Heart right ventricle (tissue), 16 donors: Measurements from ENCODE around the gene PINK1. TPM values are rescaled to one million over a fixed set of nuclear protein-coding genes. Genes with fewer than 3 reads are reported as not detected.

Experiments used
- ATAC-seq, 8 donors: fragments of 200-7000 bp; cut with Tn5 transposase; one replicate each; pipeline ENCODE4 v1.9.1; 2020; ENCODE audit warnings: mild to moderate bottlenecking in 8 of 8, moderate library complexity in 8 of 8, moderate number of reproducible peaks in 1 of 8
- DNase-seq, 2 donors: peaks; one replicate each; pipeline ENCODE4 v3.0.0-alpha.2; 2020
- H3K27ac ChIP-seq, 10 donors: fragments of 200-600 bp; sonication (generic) in 2 of 10; one replicate each; pipeline versions ENCODE4 v1.5.0 to v1.8.0; 2020 to 2022; ENCODE audit warnings: mild to moderate bottlenecking in 3 of 10
- H3K27me3 ChIP-seq, 7 donors: fragments of 200-600 bp; one replicate each; pipeline ENCODE4 v1.8.0; 2021 to 2022; ENCODE audit warnings: mild to moderate bottlenecking in 2 of 7
- H3K36me3 ChIP-seq, 9 donors: fragments of 200-600 bp; sonication (generic) in 1 of 9; one replicate each; pipeline versions ENCODE4 v1.5.0 to v1.8.0; 2020 to 2022; ENCODE audit warnings: mild to moderate bottlenecking in 2 of 9
- H3K4me1 ChIP-seq, 9 donors: fragments of 200-600 bp; sonication (generic) in 1 of 9; one replicate each; pipeline versions ENCODE4 v1.5.0 to v1.8.0; 2020 to 2022; ENCODE audit warnings: mild to moderate bottlenecking in 4 of 9
- H3K4me3 ChIP-seq, 10 donors: fragments of 200-600 bp; sonication (generic) in 2 of 10; one replicate each; pipeline versions ENCODE4 v1.5.0 to v1.8.0; 2020 to 2022; ENCODE audit warnings: mild to moderate bottlenecking in 7 of 10, moderate library complexity in 2 of 10
- H3K9me3 ChIP-seq, 11 donors: fragments of 200-600 bp in 10 of 11; sonication (generic) in 2 of 11; one replicate each; pipeline versions ENCODE4 v1.5.0 to v1.8.0; 2013 to 2022; ENCODE audit warnings: mild to moderate bottlenecking in 2 of 11, control low read depth in 1 of 11, moderate library complexity in 1 of 11
- WGBS, 2 donors: extraction: QIAGEN DNeasy Blood & Tissue Kit; methylation state at CpG; one replicate each; pipeline ENCODE4 v1.1.7; 2013; ENCODE audit warnings: inconsistent platforms in 1 of 2; 5-methylcytosine and 5-hydroxymethylcytosine counted together
- intact Hi-C, 10 donors: fragments of 100-400 bp; cut with DNase I; formaldehyde crosslinking; loops; one replicate each; pipeline versions ENCODE4 v1.11.1 to v1.14.2; 2022
- polyA plus RNA-seq, 2 donors: library from polyadenylated mRNA; stranded (reverse); fragments of 200-250 nt; gene quantifications; one replicate each; pipeline ENCODE4 v1.2.3, GENCODE V29; 2013
- total RNA-seq, 10 donors: library from RNA; stranded (reverse); fragmentation: NEBNext Ultra II Directional in 3 of 10; extraction: Animal tissue kit (Norgen Biotek cat#: 25700) in 3 of 10; gene quantifications; one replicate each; pipeline versions ENCODE4 v1.2.1 to v1.2.4, GENCODE V29; 2021 to 2023
- TF ChIP-seq, protein P1 (sequence below), 9 donors: fragments of 200-600 bp; sonication (generic) in 2 of 9; IDR thresholded peaks; one replicate each; pipeline versions ENCODE4 v1.5.0 to v1.8.0; 2021 to 2022; ENCODE audit warnings: antibody characterized with exemption in 9 of 9, mild to moderate bottlenecking in 5 of 9, moderate library complexity in 1 of 9
- donor health status: Arrhythmogenic right ventricular cardiomyopathy.
- donor health status: ischemic (EF 13 %, LVEDD 7.1; RV severe dilation, severe dysfunction).
- donor health status: healthy with polysubstance abuse.
- donor health status: DM: no; HTN: yes; CAD: no.
- donor health status: DM: no; HTN: no; CAD: no.
- donor health status: ischemic (EF 25% LVEDD 6.9; RV normal size, moderate dysfunction).
- donor health status: ischemic (EF 25% LVEDD 5.7; RV mildly dilated, moderate dysfunction).
- donor health status: healthy.
- donor health status: DM: yes; HTN: yes; CAD: no.
- donor health status: Ischemic cardiomyopathy.
- donor health status: ischemic (EF 35%, LVEDD 5.7; RV mildly dilated, moderate dysfunction).
- donor health status: nonischemic (EF 11% LVEDD 7.7; RV severe dilation, severe dysfunction).
- donor health status: DM: yes; HTN: yes; CAD: no.
- donor health status: PGD.
- donor health status: ischemic (EF 29% LVEDD 5.4; RV normal size, mild dysfunction).
- donor health status: nonischemic (EF 23%, LVEDD 6.1; RV moderate dilation, normal function).

Gene PINK1
- total and polyA plus RNA-seq, 12 donors: 180 to 315 (median 233) TPM

DNA sequence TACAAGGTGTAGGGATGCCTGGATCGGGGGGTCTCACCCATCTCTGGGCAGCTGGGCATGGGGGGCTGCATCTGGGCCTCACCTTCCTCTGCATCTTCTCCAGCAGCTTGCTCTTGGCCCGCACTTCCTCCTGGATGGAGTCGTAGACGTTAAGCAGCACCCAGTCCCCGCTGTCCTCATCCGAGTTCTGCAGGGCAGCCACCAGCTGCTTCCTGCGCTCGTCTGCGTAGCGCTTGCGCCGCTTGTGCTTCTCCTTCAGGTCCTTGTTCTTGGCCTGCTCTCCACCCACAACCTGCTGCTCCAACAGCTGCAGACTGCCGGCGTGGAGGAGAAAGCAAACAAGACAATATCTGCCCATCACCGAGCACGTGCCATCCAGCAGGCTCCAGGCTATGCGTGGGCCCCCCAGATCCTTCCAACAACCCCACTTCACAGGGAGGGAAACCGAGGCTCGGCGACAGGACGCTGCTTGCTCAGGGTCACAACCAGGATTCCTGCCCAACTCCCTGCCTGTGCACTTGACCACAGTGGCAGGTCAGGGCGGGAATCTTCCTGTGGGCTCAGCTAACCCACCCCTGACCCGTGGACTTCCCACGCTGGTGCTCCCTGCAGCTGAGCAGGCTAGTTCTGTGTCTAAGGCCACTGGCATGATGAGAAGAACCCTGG lies 49.4 kb downstream of the PINK1 start:
- intact Hi-C loops: no loop called here
- 63 to 72% methylated on average over 24 of the region's 24 CpGs for WGBS, 2 donors
- ATAC-seq: peak in 2 of 8 donors; percentile 18 to 22

DNA sequence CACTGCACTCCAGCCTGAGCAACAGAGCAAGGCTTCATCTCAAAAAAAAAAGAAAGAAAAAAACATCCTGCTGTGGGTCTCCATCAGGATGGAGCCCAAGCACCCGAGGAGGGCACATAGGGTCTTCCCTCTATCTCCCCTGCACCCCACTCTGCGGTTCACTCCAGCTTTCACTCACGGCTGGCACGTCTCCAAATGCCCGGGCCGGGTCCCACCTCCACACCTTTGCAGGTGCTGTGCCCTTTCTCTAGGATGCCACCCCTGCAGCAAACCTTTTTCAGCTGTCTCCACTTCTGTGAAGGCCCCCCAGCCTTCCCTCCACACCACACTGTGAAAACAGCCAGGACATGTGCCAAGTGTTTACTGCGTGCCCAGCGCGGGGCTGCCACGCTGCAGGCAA lies 50.4 kb downstream of the PINK1 start:
- ATAC-seq: no peak
- TF ChIP-seq, protein P1, sequence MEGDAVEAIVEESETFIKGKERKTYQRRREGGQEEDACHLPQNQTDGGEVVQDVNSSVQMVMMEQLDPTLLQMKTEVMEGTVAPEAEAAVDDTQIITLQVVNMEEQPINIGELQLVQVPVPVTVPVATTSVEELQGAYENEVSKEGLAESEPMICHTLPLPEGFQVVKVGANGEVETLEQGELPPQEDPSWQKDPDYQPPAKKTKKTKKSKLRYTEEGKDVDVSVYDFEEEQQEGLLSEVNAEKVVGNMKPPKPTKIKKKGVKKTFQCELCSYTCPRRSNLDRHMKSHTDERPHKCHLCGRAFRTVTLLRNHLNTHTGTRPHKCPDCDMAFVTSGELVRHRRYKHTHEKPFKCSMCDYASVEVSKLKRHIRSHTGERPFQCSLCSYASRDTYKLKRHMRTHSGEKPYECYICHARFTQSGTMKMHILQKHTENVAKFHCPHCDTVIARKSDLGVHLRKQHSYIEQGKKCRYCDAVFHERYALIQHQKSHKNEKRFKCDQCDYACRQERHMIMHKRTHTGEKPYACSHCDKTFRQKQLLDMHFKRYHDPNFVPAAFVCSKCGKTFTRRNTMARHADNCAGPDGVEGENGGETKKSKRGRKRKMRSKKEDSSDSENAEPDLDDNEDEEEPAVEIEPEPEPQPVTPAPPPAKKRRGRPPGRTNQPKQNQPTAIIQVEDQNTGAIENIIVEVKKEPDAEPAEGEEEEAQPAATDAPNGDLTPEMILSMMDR (IDR thresholded peaks at IDR 0.05): no peak
- Histone ChIP-seq H3K4me3 (peak overlapping the region; percentile 2 to 63 (median 52)), H3K36me3 (peaks cover 0 to 25% (median 0%) of the 10 kb centered on the region in 9 donors), H3K4me1 (peaks cover 0 to 50% (median 30%) of the 10 kb centered on the region in 9 donors), H3K9me3 (no peaks in the 10 kb centered on the region), H3K27me3 (no peaks in the 10 kb centered on the region), H3K27ac (peak overlapping the region in 9 of 10 donors; percentile 87 to 96 (median 92))
- 69 to 71% methylated on average over 10 of the region's 10 CpGs for WGBS, 2 donors
- intact Hi-C loops: no loop called here
- DNase-seq: no peak

More for the DNA sequence above, 49.4 kb downstream of the PINK1 start:
- DNase-seq: peak in 1 of 2 donors; percentile 47
- Histone ChIP-seq H3K27ac (peak overlapping the region in 5 of 10 donors; percentile 19 to 96 (median 92)), H3K4me1 (peaks cover 0 to 50% (median 30%) of the 10 kb centered on the region in 9 donors), H3K4me3 (peak overlapping the region in 5 of 10 donors; percentile 2 to 63 (median 59)), H3K36me3 (peaks cover 0 to 34% (median 0%) of the 10 kb centered on the region in 9 donors), H3K9me3 (no peaks in the 10 kb centered on the region), H3K27me3 (no peaks in the 10 kb centered on the region)
- TF ChIP-seq, protein P1 (IDR thresholded peaks at IDR 0.05): no peak

DNA sequence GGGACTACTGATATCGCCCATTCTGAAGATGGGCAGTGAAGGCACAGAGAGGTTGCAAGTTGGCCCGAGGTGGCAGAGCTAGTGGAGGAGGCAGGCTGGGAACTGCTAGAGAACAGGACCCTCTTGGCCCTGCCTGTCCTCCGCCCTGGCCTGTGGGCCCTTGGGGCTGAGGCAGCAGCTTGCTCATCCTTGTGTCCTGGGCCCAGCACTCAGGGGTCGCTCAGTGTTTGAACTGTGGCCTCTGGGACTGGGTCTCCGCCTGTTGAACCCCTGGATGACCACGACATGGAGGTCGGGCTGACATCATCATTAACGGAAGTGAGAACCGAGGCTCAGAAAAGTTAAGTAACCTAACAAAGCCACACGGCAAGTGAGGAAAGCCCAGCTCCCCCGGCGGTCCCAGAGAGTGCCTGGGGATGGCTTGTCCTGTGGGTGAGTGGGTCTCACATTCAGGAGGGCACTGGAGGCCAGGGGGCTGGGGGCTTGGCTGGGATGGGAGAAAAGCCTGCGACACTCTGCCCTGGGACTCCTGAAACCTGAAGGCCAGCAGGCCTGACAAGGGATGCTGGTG lies 50.9 kb downstream of the PINK1 start:
- ATAC-seq: peak in 7 of 8 donors; percentile 2 to 29 (median 3)

DNA sequence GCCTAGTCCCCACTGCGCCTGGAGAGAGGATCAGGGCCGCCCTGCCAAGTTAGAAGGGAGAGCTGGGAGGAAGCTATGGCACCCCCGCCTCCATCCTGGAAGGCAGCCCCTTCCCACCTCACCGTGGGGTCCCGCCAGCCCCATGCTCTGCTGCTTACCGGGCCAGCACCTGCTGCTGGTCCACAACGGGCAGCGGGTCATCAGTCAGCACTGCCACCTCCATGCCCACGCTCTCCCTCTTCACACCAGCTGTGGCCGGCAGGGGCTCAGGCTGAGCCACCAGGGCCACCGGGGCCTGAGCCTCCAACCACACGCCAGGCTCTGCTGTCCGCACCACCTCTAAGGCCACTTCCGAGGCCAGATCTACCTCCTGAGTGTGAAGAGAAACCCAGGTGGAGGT lies 51.4 kb downstream of the PINK1 start:
- WGBS, 2 donors: 71% methylated on average over 14 of the region's 14 CpGs
- Histone ChIP-seq H3K27ac (peak overlapping the region; percentile 87 to 96 (median 92)), H3K4me3 (peak overlapping the region; percentile 21 to 63 (median 52)), H3K27me3 (no peaks in the 10 kb centered on the region), H3K4me1 (peaks cover 0 to 50% (median 30%) of the 10 kb centered on the region in 9 donors), H3K9me3 (no peaks in the 10 kb centered on the region), H3K36me3 (peaks cover 0 to 15% (median 0%) of the 10 kb centered on the region in 9 donors)
- ATAC-seq (peak in 7 of 8 donors; percentile 6 to 43 (median 25)), DNase-seq (no peak)
- TF ChIP-seq, protein P1 (IDR thresholded peaks at IDR 0.05): no peak
- intact Hi-C loops: no loop called here

More for the DNA sequence above, 50.9 kb downstream of the PINK1 start:
- Histone ChIP-seq H3K4me3 (peak overlapping the region; percentile 21 to 63 (median 52)), H3K27ac (peak overlapping the region; percentile 87 to 96 (median 92)), H3K9me3 (no peaks in the 10 kb centered on the region), H3K4me1 (peaks cover 0 to 50% (median 30%) of the 10 kb centered on the region in 9 donors), H3K27me3 (no peaks in the 10 kb centered on the region), H3K36me3 (peaks cover 0 to 20% (median 0%) of the 10 kb centered on the region in 9 donors)
- 55 to 63% methylated on average over 13 of the region's 13 CpGs for WGBS, 2 donors
- intact Hi-C loops: no loop called here
- TF ChIP-seq, protein P1 (IDR thresholded peaks at IDR 0.05): no peak
- DNase-seq: no peak
